Tibial artery (tissue), 4 donors: Measurements from ENCODE around the gene JMJD6.
"Not testable (repeated sequence)": the region's sequence is repeated elsewhere in the genome, so short reads cannot be mapped to it uniquely, and the experiment has no call there.

Experiments used
- DNase-seq, 2 donors: peaks; one replicate each; pipeline ENCODE4 v3.0.0-alpha.2; 2019
- H3K27ac ChIP-seq, 2 donors: fragments of 200-600 bp; sonication (generic) in 1 of 2; 1 replicate in 1 of 2; 2 replicates in 1 of 2; pipeline ENCODE4 v1.5.1; 2018 to 2019; ENCODE audit warnings: mild to moderate bottlenecking in 1 of 2
- H3K27me3 ChIP-seq, 2 donors: fragments of 200-600 bp; sonication (generic) in 1 of 2; one replicate each; pipeline versions ENCODE4 v1.5.1 to v1.6.0; 2016 to 2019
- H3K36me3 ChIP-seq, 3 donors: fragments of 200-600 bp; sonication (generic) in 2 of 3; one replicate each; pipeline ENCODE4 v1.5.1; 2016 to 2019; ENCODE audit warnings: mild to moderate bottlenecking in 2 of 3
- H3K4me1 ChIP-seq, 4 donors: fragments of 200-600 bp; sonication (generic) in 2 of 4; 1 replicate in 3 of 4; 2 replicates in 1 of 4; pipeline ENCODE4 v1.5.1; 2016 to 2019
- H3K4me3 ChIP-seq, 2 donors: fragments of 200-600 bp; sonication (generic) in 1 of 2; 1 replicate in 1 of 2; 2 replicates in 1 of 2; pipeline ENCODE4 v1.5.1; 2018 to 2019; ENCODE audit warnings: mild to moderate bottlenecking in 2 of 2
- H3K9me3 ChIP-seq, 3 donors: fragments of 200-600 bp; sonication (generic) in 1 of 3; one replicate each; pipeline ENCODE4 v1.5.1; 2016 to 2019
- intact Hi-C: fragments of 100-400 bp; cut with DNase I; formaldehyde crosslinking; loops from one replicate; pipeline ENCODE4 v1.15.0; 2023; ENCODE audit warnings: low total_unique reads
- TF ChIP-seq, protein P1 (sequence below), 2 experiments: fragments of 200-600 bp in 1 of 2; fragments of 450-650 bp in 1 of 2; IDR thresholded peaks; one replicate each; pipeline ENCODE4 v1.5.1; 2017 to 2019; ENCODE audit warnings: antibody characterized with exemption in 2 of 2, mild to moderate bottlenecking in 1 of 2, moderate library complexity in 1 of 2

Gene JMJD6

GRCh38 chr17:76701471-76701967 is 24.9 kb downstream of the JMJD6 start:
- H3K27ac ChIP-seq, result peak overlapping the region; percentile 85 to 89

DNA sequence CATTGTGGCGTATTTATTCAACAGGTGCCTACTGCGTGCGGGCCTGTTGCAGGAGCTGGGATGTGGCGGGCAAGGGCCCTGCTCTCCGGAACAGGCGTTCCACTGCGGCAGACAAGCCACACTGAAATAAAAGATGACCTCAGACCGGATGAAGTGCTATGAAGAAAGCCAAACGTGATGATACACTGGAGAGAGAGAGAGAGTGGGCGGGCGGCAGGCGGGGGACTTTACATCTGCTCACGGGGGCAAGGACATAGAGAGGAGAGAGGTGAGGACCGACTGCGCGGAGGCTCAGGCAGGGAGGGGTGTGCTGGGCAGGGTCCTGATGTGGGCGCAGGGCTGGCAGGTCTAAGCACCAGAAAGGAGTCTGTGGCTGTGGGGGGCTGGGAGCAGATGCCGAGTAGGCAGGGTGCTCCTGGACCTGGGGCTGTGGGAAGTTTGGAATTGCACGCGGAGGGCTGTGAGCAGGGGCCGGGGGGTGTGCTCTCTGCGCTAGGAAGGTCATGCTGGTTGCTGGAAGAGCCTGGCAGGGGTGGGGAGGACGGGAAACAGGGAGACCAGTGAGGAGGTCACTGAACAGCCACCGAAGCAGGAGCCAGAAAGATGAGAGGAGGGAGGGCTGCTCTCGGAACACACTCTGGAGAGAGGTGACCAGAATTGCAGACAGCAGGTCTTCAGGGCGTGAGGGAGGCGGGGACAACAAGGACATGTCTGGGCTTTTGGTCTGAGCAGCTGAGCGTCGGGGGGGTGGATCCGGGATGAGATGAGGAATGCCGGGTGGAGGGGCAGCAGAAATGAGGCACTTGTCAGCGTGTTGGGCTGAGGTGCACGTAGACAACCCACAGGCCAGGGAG is 25.6 kb downstream of the JMJD6 start:
- Histone ChIP-seq H3K4me1 (peaks cover 7 to 92% (median 61%) of the 10 kb centered on the region in 4 donors), H3K27me3 (no peaks in the 10 kb centered on the region), H3K36me3 (no peaks in the 10 kb centered on the region), H3K9me3 (no peaks in the 10 kb centered on the region), H3K27ac (peak overlapping the region; percentile 85 to 89), H3K4me3 (peak overlapping the region; percentile 32 to 45)
- TF ChIP-seq, protein P1, sequence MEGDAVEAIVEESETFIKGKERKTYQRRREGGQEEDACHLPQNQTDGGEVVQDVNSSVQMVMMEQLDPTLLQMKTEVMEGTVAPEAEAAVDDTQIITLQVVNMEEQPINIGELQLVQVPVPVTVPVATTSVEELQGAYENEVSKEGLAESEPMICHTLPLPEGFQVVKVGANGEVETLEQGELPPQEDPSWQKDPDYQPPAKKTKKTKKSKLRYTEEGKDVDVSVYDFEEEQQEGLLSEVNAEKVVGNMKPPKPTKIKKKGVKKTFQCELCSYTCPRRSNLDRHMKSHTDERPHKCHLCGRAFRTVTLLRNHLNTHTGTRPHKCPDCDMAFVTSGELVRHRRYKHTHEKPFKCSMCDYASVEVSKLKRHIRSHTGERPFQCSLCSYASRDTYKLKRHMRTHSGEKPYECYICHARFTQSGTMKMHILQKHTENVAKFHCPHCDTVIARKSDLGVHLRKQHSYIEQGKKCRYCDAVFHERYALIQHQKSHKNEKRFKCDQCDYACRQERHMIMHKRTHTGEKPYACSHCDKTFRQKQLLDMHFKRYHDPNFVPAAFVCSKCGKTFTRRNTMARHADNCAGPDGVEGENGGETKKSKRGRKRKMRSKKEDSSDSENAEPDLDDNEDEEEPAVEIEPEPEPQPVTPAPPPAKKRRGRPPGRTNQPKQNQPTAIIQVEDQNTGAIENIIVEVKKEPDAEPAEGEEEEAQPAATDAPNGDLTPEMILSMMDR (IDR thresholded peaks at IDR 0.05), result no peak
- intact Hi-C loops, result no loop called here
- peak; percentile 75 to 84 for DNase-seq

More at GRCh38 chr17:76701471-76701967, 24.9 kb downstream of the JMJD6 start:
- H3K4me1 ChIP-seq, result peaks cover 7 to 87% (median 57%) of the 10 kb centered on the region in 4 donors
- DNase-seq, result no peak
- intact Hi-C loops, result no loop called here
- no peaks in the 10 kb centered on the region for H3K9me3 ChIP-seq
- H3K27me3 ChIP-seq, result no peaks in the 10 kb centered on the region
- no peaks in the 10 kb centered on the region for H3K36me3 ChIP-seq
- TF ChIP-seq, protein P1 (IDR thresholded peaks at IDR 0.05), result no peak
- H3K4me3 ChIP-seq, result peak overlapping the region; percentile 32 to 45

DNA sequence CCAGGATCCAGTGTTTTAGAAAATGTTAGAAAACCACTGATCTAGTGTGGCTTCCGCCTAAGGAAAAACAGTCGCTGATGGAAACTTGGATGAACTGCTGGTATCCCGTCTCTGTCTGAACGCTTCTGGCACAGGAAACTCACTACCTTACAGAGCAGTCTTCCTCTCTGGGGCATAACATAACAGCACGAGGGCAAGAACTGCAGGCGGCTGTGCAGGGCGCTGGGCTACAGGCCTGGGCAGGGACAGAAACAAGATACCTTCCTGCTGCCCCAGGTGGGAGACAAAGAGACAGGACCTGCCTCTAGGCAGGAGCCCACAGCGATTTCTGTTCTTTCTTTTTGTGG is 26.2 kb downstream of the JMJD6 start:
- no peaks in the 10 kb centered on the region for H3K27me3 ChIP-seq
- intact Hi-C loops, result no loop called here
- H3K4me1 ChIP-seq, result peaks cover 7 to 92% (median 67%) of the 10 kb centered on the region in 4 donors
- H3K9me3 ChIP-seq, result no peaks in the 10 kb centered on the region
- peak overlapping the region; percentile 85 to 89 for H3K27ac ChIP-seq
- peak overlapping the region; percentile 32 to 45 for H3K4me3 ChIP-seq
- no peak for DNase-seq
- TF ChIP-seq, protein P1 (IDR thresholded peaks at IDR 0.05), result no peak
- H3K36me3 ChIP-seq, result no peaks in the 10 kb centered on the region

GRCh38 chr17:76698466-76698977 is 27.9 kb downstream of the JMJD6 start:
- intact Hi-C loops, DNase-seq, H3K4me3 ChIP-seq, H3K9me3 ChIP-seq, H3K27me3 ChIP-seq, H3K36me3 ChIP-seq: not testable (repeated sequence)
- H3K27ac ChIP-seq, result peak overlapping the region; percentile 85 to 89
- peaks cover 7 to 97% (median 76%) of the 10 kb centered on the region in 4 donors for H3K4me1 ChIP-seq

GRCh38 chr17:76697702-76698465 is 28.5 kb downstream of the JMJD6 start:
- Histone ChIP-seq H3K4me3 (peak overlapping the region in 1 of 2 donors; percentile 14), H3K27me3 (no peaks in the 10 kb centered on the region), H3K4me1 (peaks cover 7 to 97% (median 77%) of the 10 kb centered on the region in 4 donors), H3K9me3 (no peaks in the 10 kb centered on the region), H3K27ac (peak overlapping the region; percentile 85 to 89), H3K36me3 (no peaks in the 10 kb centered on the region)
- peak in 1 of 2 donors; percentile 81 for DNase-seq
- TF ChIP-seq, protein P1 (IDR thresholded peaks at IDR 0.05), result peak in 1 of 2 experiments; percentile 5
- intact Hi-C loops, result no loop called here
